HCT116 (cell line): ENCODE results near the gene CORO7. TPM values are rescaled to one million over a fixed set of nuclear protein-coding genes. Genes with fewer than 3 reads are reported as not detected.

ENCODE experiments used
- ATAC-seq: fragments of 200-7000 bp; cut with Tn5 transposase; 2 replicates; pipeline ENCODE4 v1.9.1; 2020; ENCODE audit warnings: mild to moderate bottlenecking, moderate library complexity
- BruUV-seq: library from RNA; stranded (reverse); fragments of 400-500 nt; replicated peaks from 2 replicates; lab custom pipeline; 2021; lab: Mats Ljungman, UMichigan
- CTCF ChIA-PET: fragments of 300-600 bp; sonication (Branson Sonifier 250); formaldehyde crosslinking; loops from one replicate; lab custom pipeline; 2021; ENCODE audit warnings: antibody characterized with exemption; lab: Charles Lee
- POLR2A ChIA-PET: fragments of 300-600, 350-600 bp; sonication (Branson Sonifier 250); formaldehyde crosslinking; loops from one replicate; lab custom pipeline; 2021; ENCODE audit warnings: antibody characterized with exemption; lab: Charles Lee
- RAD21 ChIA-PET, 2 experiments: fragments of 300-600 bp; sonication (Branson Sonifier 250); formaldehyde crosslinking; loops; one replicate each; lab custom pipeline; 2023; ENCODE audit warnings: low total read pairs in 2 of 2; ENCODE audit not compliant: uncharacterized antibody in 2 of 2, unreplicated experiment in 2 of 2, low non-redundant PET in 1 of 2; lab: Charles Lee
- DNase-seq: peaks from one replicate; pipeline ENCODE4 v3.0.0-alpha.2; 2010; ENCODE audit warnings: low read depth, low spot score
- H2AFZ ChIP-seq: fragments of 200-600 bp; shearing (Covaris generic), sonication (generic); 2 replicates; pipeline ENCODE4 v1.6.1; 2017; ENCODE audit warnings: low read depth, mixed run types, mixed read lengths, antibody characterized with exemption, low read length; ENCODE audit not compliant: poor library complexity, severe bottlenecking
- H3K27ac ChIP-seq: 2 replicates; pipeline ENCODE4 v1.5.1; 2012; ENCODE audit warnings: low read depth, low read length
- H3K27me3 ChIP-seq: fragments of 200-600 bp; sonication (generic); 2 replicates; pipeline ENCODE4 v1.6.1; 2016; ENCODE audit warnings: mixed run types, low read length, mixed read lengths; ENCODE audit not compliant: insufficient read depth
- H3K36me3 ChIP-seq, 2 experiments: fragments of 200-500 bp in 1 of 2; fragments of 200-600 bp in 1 of 2; sonication (Bioruptor generic) in 1 of 2; sonication (generic) in 1 of 2; 2 replicates each; pipeline versions ENCODE4 v1.5.1 to v1.6.1; 2014 to 2016; ENCODE audit warnings: low read length in 2 of 2, inconsistent platforms in 1 of 2, mixed read lengths in 1 of 2, mixed run types in 1 of 2; ENCODE audit not compliant: insufficient read depth in 2 of 2, control insufficient read depth in 1 of 2
- H3K4me1 ChIP-seq, 2 experiments: fragments of 200-600 bp in 1 of 2; sonication (generic) in 1 of 2; 2 replicates each; pipeline versions ENCODE4 v1.5.1 to v1.6.1; 2012 to 2017; ENCODE audit warnings: low read length in 2 of 2, inconsistent platforms in 1 of 2, mild to moderate bottlenecking in 1 of 2, mixed read lengths in 1 of 2, mixed run types in 1 of 2, moderate library complexity in 1 of 2; ENCODE audit not compliant: insufficient read depth in 2 of 2, control insufficient read depth in 1 of 2
- H3K4me2 ChIP-seq: fragments of 200-600 bp; sonication (generic); 2 replicates; pipeline ENCODE4 v1.6.1; 2017; ENCODE audit warnings: mixed run types, low read length, mixed read lengths
- H3K4me3 ChIP-seq, 2 experiments: fragments of 200-600 bp in 1 of 2; sonication (generic) in 1 of 2; replicated peaks in 1 of 2; 2 replicates each; pipeline ENCODE4 v1.5.1; 2011 to 2016; ENCODE audit warnings: low read length in 2 of 2, control low read depth in 1 of 2, low read depth in 1 of 2, mild to moderate bottlenecking in 1 of 2, mixed read lengths in 1 of 2, mixed run types in 1 of 2
- H3K79me2 ChIP-seq: fragments of 200-600 bp; sonication (generic); 2 replicates; pipeline ENCODE4 v1.6.1; 2017; ENCODE audit warnings: mild to moderate bottlenecking, mixed run types, low read length, moderate library complexity, mixed read lengths; ENCODE audit not compliant: insufficient read depth
- H3K9ac ChIP-seq: fragments of 200-600 bp; sonication (generic); 2 replicates; pipeline ENCODE4 v1.6.1; 2016; ENCODE audit warnings: low read length, mixed read lengths
- H3K9me2 ChIP-seq: fragments of 200-600 bp; sonication (generic), shearing (Covaris generic); 2 replicates; pipeline ENCODE4 v1.6.1; 2017; ENCODE audit warnings: mixed run types, mild to moderate bottlenecking, moderate library complexity; ENCODE audit not compliant: insufficient read depth
- H3K9me3 ChIP-seq, 2 experiments: fragments of 200-500 bp in 1 of 2; fragments of 200-600 bp in 1 of 2; sonication (Bioruptor generic) in 1 of 2; sonication (generic) in 1 of 2; 2 replicates each; pipeline ENCODE4 v1.6.1; 2014 to 2017; ENCODE audit warnings: low read length in 2 of 2, mixed read lengths in 2 of 2, inconsistent platforms in 1 of 2, low read depth in 1 of 2, mild to moderate bottlenecking in 1 of 2, mixed run types in 1 of 2, moderate library complexity in 1 of 2; ENCODE audit not compliant: control insufficient read depth in 1 of 2, insufficient read depth in 1 of 2
- H4K20me1 ChIP-seq: fragments of 200-600 bp; sonication (generic), shearing (Covaris generic); 2 replicates; pipeline ENCODE4 v1.6.1; 2017; ENCODE audit warnings: mixed run types, mild to moderate bottlenecking, moderate library complexity; ENCODE audit not compliant: insufficient read depth
- CBX3 ChIP-seq: IDR thresholded peaks from 2 replicates; pipeline ENCODE4 v1.6.1; 2012; ENCODE audit warnings: low read depth
- EZH2 ChIP-seq: fragments of 200-600 bp; sonication (generic); IDR thresholded peaks from 2 replicates; pipeline ENCODE4 v1.6.1; 2017; ENCODE audit warnings: antibody characterized with exemption, mixed run types
- FOSL1 ChIP-seq: IDR thresholded peaks from 2 replicates; pipeline ENCODE4 v1.6.1; 2012; ENCODE audit warnings: low read depth
- POLR2AphosphoS5 ChIP-seq: IDR thresholded peaks from 2 replicates; pipeline ENCODE4 v1.6.1; 2011; ENCODE audit warnings: mild to moderate bottlenecking, low read depth, low read length, moderate library complexity
- TCF7L2 ChIP-seq: IDR thresholded peaks from 2 replicates; pipeline ENCODE4 v1.7.0; 2011; ENCODE audit warnings: borderline replicate concordance, inconsistent platforms; ENCODE audit not compliant: insufficient read depth, insufficient read length; ENCODE audit errors: extremely low read depth
- ZFX ChIP-seq: fragments of 450-650 bp; IDR thresholded peaks from 2 replicates; pipeline ENCODE4 v1.6.1; 2017
- intact Hi-C: fragments of 100-400 bp; cut with micrococcal nuclease; formaldehyde crosslinking; loops from 2 replicates; pipeline ENCODE4 v1.10.0; 2022
- total RNA-seq: library from RNA; stranded (reverse); gene quantifications from one replicate; pipeline ENCODE4 v1.2.1, GENCODE V29; 2021; ENCODE audit not compliant: unreplicated experiment
- TF ChIP-seq, protein P1 (sequence below), 3 experiments: fragments of 200-600 bp in 1 of 3; sonication (generic) in 1 of 3; IDR thresholded peaks in 2 of 3; conservative IDR thresholded peaks in 1 of 3; 2 replicates each; pipeline ENCODE4 v1.5.1; 2012 to 2017; ENCODE audit warnings: low read depth in 2 of 3, low read length in 2 of 3, antibody characterized with exemption in 1 of 3, borderline replicate concordance in 1 of 3, control low read depth in 1 of 3, mild to moderate bottlenecking in 1 of 3, mixed read lengths in 1 of 3, mixed run types in 1 of 3, moderate library complexity in 1 of 3; ENCODE audit not compliant: insufficient read depth in 1 of 3
- TF ChIP-seq, protein P2 (sequence below): IDR thresholded peaks from 2 replicates; pipeline ENCODE4 v1.6.1; 2012

Gene CORO7
- total RNA-seq, 1 experiment from 2014 or later, result 21.3 TPM

DNA sequence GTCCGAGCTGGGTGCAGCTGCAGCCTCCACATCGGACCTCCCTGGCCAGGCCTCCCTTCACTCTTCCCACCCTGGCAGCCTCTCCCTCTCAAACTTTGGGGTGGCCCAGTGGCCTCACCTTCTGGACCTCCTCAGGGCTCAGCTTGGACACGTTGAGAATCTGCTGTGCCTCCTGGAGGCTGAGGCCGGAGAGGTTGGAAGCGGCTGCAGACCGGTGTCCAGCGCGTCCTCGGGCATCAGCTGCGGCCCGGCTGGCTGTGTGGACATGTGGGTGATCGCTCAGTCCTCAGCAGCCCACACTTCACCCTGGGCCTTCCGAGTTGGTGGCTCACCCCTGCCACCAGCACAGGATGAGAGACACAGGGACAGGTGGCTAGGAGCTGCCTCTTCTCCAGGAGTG lies 75.1 kb downstream of the CORO7 start (continued):
- TF ChIP-seq, protein P1, sequence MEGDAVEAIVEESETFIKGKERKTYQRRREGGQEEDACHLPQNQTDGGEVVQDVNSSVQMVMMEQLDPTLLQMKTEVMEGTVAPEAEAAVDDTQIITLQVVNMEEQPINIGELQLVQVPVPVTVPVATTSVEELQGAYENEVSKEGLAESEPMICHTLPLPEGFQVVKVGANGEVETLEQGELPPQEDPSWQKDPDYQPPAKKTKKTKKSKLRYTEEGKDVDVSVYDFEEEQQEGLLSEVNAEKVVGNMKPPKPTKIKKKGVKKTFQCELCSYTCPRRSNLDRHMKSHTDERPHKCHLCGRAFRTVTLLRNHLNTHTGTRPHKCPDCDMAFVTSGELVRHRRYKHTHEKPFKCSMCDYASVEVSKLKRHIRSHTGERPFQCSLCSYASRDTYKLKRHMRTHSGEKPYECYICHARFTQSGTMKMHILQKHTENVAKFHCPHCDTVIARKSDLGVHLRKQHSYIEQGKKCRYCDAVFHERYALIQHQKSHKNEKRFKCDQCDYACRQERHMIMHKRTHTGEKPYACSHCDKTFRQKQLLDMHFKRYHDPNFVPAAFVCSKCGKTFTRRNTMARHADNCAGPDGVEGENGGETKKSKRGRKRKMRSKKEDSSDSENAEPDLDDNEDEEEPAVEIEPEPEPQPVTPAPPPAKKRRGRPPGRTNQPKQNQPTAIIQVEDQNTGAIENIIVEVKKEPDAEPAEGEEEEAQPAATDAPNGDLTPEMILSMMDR (IDR thresholded peaks at IDR 0.05 in 2 of 3, conservative IDR thresholded peaks at IDR 0.05 in 1 of 3; ENCODE audit: borderline replicate concordance in 1 of 3, insufficient read depth in 1 of 3, low read depth in 2 of 3, low read length in 2 of 3), result no peak
- TF ChIP-seq FOSL1 (no peak), CBX3 (no peak), ZFX (no peak), TCF7L2 (no peak)
- TF ChIP-seq, protein P2, sequence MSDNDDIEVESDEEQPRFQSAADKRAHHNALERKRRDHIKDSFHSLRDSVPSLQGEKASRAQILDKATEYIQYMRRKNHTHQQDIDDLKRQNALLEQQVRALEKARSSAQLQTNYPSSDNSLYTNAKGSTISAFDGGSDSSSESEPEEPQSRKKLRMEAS, result no peak

- H3K4me1 ChIP-seq, result no peaks in the 10 kb centered on the region
- CTCF ChIA-PET, result no interaction called here
Observed at GRCh38 chr16:4340443-4340842, 76.0 kb downstream of the CORO7 start.

More at GRCh38 chr16:4340443-4340842, 76.0 kb downstream of the CORO7 start:
- DNase-seq (no peak), ATAC-seq (no peak)
- H2AFZ ChIP-seq, result no peak overlapping the region
- H3K27me3 ChIP-seq, result no peaks in the 10 kb centered on the region
- peaks cover 7 to 21% of the 10 kb centered on the region in 2 experiments; a peak in 2 of 4 replicates for H3K36me3 ChIP-seq
- ChIA-PET RAD21 (no interaction called here), POLR2A (no interaction called here)
- BruUV-seq, result no TSS peak
- H3K4me3 ChIP-seq, result no peak overlapping the region
- H4K20me1 ChIP-seq, result peaks cover 3% of the 10 kb centered on the region; the same call in 1 of the 2 replicates
- no peak overlapping the region for H3K4me2 ChIP-seq
- H3K9ac ChIP-seq, result no peak overlapping the region
- intact Hi-C loops, result no loop called here
- H3K79me2 ChIP-seq, result peaks cover 55% of the 10 kb centered on the region
- H3K27ac ChIP-seq, result no peak overlapping the region
- no peaks in the 10 kb centered on the region for H3K9me3 ChIP-seq
- TF ChIP-seq EZH2 (no peak), POLR2AphosphoS5 (0 out of 2 replicates have a peak, but pooled peaks have one; percentile 27)
- H3K9me2 ChIP-seq, result no peaks in the 10 kb centered on the region
